GM18502 (cell line): ENCODE measurements around the gene SOCS3.
"Not testable (repeated sequence)": the region's sequence is repeated elsewhere in the genome, so short reads cannot be mapped to it uniquely, and the experiment has no call there.

Experiments
- ATAC-seq: cut with Tn5 transposase; IDR thresholded peaks from one replicate; pipeline ENCODE4 v1.9.1; 2021; ENCODE audit warnings: mild to moderate bottlenecking; ENCODE audit not compliant: unreplicated experiment, poor library complexity

Gene SOCS3

DNA sequence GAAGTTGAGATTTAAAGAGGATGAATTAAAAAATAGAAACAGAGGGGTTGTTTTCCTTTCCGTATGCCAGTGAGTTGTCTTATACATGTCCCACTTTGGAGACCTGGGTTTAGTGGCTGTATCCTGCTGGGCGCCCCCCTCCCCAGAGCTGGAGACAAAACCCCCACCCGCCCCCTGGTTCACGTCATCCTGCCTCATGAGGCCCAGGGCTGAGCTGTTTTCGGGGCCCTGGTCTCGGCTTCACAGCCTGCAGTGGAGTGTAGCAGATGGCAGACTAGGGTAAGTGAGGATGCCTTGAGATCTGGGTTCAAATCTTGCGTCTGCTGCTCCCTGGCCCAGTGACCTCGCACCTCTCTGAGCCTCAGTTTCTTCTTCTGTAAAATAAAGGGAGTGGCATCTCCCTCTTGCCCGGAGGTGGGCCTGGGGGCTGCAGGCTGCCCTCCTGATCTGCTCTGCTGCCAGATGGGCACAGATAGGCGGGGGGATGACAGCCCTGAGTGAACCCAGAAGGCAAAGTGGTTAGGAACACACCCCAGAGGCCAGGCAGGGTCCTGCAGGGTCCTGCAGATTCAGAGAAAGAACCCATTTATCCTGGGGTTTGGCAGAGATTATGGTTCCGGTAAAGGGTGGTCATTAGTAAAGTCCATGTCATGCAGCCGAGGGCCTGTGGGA, 45.1 kb downstream of the SOCS3 start:
- no peak for ATAC-seq

DNA sequence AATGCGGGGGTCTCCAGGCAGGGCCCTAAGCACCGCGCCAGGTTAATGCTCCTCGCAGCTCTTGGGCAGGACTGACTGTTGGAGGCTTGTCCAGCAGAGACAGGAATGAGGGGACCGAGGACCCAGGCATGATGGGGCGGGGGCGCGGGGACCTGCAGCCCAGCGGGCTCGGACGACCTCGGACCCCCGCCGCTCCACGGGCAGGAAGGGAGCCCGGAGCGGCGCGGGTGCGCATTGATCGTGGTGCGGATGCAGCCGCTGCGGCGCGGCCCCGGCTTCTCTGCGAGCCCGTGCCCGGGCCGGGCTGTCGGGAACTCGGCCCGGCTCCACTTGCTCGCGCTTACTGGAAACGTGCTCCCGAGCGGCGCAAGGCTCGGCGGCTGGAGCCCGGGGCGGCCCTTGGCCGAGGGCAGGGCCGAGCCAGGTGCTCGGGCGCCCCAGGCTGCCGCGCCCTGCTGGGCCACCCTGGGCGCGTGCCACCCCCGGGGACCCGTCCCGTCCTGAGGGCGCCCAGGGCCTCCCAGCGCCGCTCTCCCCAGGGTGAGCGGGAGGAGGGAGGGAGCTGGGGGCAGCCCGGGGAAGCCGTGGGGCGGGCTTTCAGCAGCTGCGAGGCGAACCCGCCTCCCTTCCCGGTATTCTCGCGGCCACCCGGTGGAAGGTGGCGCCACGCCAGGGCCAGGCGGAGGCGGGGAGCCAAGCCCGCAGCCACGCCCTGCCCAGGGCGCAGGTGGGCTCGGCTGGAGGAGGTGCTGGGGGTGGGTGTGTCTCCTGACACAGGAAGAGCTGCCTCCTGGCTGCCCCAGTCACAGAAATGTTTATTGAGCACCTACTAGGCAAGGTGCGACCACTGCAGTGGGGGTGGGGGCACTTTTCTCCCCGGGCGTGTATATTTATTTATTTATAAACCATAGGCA, 45.9 kb downstream of the SOCS3 start:
- no peak for ATAC-seq

DNA sequence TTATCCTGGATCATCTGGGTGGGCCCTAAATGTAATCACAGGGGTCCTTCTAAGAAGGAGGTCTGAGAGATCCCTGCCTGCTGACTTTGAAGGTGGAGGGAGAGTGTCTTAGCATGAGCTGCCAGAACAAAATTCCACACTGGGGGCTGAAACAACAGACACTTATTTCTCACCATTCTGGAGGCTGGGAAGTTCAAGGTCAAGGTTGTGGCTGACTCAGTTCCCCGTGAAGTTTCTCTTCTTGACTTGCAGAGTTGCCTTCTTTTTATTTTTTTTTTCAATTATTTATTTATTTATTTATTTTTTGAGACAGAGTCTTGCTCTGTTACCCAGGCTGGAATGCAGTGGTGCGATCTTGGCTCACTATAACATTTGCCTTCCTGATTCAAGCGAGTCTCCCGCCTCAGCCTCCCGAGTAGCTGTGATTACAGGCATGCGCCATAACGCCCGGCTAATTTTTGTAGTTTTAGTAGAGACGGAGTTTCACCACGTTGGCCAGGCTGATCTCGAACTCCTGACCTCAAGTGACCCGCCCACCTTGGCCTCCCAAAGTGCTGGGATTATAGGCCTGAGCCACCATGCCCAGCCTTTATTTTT, 50.1 kb downstream of the SOCS3 start:
- ATAC-seq, result not testable (repeated sequence)

DNA sequence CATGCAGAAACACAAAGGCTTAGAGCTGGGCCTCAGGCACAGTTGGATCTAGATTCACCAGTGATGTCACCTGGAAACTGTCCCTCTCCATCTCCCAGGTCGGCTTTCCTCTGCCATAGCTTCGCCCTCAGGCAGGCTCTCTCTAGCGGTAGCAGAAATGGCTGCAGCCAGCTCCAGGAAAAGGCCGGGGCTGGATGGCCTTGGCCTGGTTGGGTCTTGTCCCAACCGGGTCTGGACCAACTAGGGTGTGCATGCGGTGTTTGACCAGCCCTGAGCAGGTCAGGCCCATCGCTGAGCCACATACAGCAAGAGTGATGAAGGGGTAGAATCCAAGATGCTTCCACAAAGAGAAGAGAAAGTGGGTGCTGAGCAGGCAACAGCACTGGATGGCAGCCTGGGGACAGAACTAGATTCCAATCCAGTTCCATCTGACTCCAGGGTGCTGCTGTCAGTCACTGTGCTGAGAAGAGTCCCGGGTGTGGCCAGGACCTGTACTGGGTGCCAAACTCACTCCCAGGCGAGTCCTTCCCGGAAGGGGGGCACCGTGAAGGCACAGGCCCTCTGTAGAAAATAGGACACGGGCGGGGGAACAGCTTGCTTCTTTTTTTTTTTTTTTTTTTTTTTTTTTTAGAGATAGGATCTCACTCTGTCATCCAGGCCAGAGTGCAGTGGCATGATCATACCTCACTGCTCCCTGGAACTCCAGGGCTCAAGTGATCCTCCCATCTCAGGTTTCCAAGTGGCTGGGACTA, 51.8 kb downstream of the SOCS3 start:
- ATAC-seq, result no peak

DNA sequence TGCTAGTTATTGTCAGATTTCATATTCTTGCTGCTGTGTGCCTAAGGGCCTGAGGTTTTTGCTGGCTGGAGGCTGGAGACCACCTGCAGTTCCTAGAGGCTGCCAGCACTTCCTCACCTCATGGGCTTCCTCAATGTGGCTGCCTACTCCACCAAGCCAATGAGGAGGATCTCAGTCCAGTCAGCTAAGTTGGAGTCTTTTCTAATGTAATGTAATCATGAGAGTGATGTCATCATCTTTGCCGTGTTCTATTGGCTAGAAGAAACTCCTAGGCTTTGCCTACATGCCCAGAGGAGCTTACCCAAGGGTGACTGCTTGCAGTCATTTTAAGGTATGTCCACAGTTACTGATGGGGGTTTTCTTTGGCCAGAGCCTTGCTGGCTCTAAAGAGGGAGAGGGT, 53.0 kb downstream of the SOCS3 start:
- ATAC-seq, result no peak
